Measurements from ENCODE around the gene DENND1A. TPM values are rescaled to one million over a fixed set of nuclear protein-coding genes. Genes with fewer than 3 reads are reported as not detected.

DENND1A gene
- total and polyA plus RNA-seq, 4 donors: 7.9 to 22.0 (median 13.9) TPM

- TF ChIP-seq MAX (IDR thresholded peaks at IDR 0.05) (no peak), TAF1 (conservative IDR thresholded peaks at IDR 0.05) (no peak), FOXA1 (IDR thresholded peaks at IDR 0.05) (no peak), REST (IDR thresholded peaks at IDR 0.05) (no peak), HNF4G (IDR thresholded peaks at IDR 0.05) (no peak), ZBTB33 (IDR thresholded peaks at IDR 0.05) (no peak), CTCF (IDR thresholded peaks at IDR 0.05; ENCODE audit: low read depth, low read length, missing input control) (no peak), GABPA (IDR thresholded peaks at IDR 0.05 in 1 of 2, conservative IDR thresholded peaks at IDR 0.05 in 1 of 2) (no peak), FOXA2 (IDR thresholded peaks at IDR 0.05) (no peak), SP1 (IDR thresholded peaks at IDR 0.05) (no peak), RAD21 (IDR thresholded peaks at IDR 0.05) (no peak), EGR1 (IDR thresholded peaks at IDR 0.05; ENCODE audit: low read depth in 2 of 2) (no peak), RXRA (IDR thresholded peaks at IDR 0.05) (no peak), JUND (IDR thresholded peaks at IDR 0.05) (no peak), NR2F2 (IDR thresholded peaks at IDR 0.05) (no peak), ATF3 (IDR thresholded peaks at IDR 0.05) (no peak), HNF4A (conservative IDR thresholded peaks at IDR 0.05) (no peak)
- Histone ChIP-seq H3K27ac (ENCODE audit: low read depth in 1 of 2, low read length in 2 of 2) (no peak overlapping the region), H3K4me3 (ENCODE audit: low read depth in 1 of 3, low read length in 3 of 3) (no peak overlapping the region), H3K4me1 (ENCODE audit: control insufficient read depth in 4 of 4, insufficient read depth in 4 of 4, low read length in 3 of 4) (peaks cover 0 to 12% (median 2%) of the 10 kb centered on the region in 4 donors), H3K9me3 (ENCODE audit: control insufficient read depth in 4 of 4, low read length in 3 of 4) (no peaks in the 10 kb centered on the region), H3K36me3 (ENCODE audit: control insufficient read depth in 4 of 4, insufficient read depth in 3 of 4, low read depth in 1 of 4, low read length in 3 of 4) (no peaks in the 10 kb centered on the region), H3K27me3 (ENCODE audit: control insufficient read depth in 4 of 4, insufficient read depth in 4 of 4, low read length in 3 of 4) (no peaks in the 10 kb centered on the region), H3K9ac (ENCODE audit: low read depth in 1 of 2, low read length in 2 of 2) (no peak overlapping the region)
- WGBS: 93% methylated on average over 2 of the region's 2 CpGs
- no peak for DNase-seq (ENCODE audit: low spot score)
Observed at GRCh38 chr9:123527981-123528380, 401.9 kb downstream of the DENND1A start.
